GM19238 (cell line): Measurements from ENCODE around the gene SLC4A1AP.
"Not testable (repeated sequence)": the region's sequence is repeated elsewhere in the genome, so short reads cannot be mapped to it uniquely, and the experiment has no call there.

ENCODE experiments used
- DNase-seq: peaks from one replicate; pipeline ENCODE4 v3.0.0; 2011; ENCODE audit warnings: low spot score; ENCODE audit not compliant: insufficient read length

The SLC4A1AP gene

DNA sequence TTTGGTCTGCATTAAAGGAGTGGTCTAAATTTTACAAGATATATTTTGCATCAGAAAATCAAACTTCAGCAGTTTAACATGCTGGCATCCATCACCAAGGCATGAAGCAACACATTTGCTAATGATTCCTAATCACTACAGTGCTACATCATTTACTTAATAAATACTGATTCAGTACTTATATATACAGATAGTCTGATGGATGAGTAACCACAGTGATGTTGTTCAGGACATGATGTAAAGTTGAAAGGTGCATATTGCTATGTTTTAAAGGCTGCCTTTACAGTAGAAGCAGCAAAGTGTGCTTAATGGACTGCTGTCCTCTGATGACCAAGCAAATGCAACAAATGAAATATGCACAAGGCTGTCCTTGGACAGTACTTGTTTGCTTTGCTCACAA lies 11.3 kb upstream of the SLC4A1AP start:
- DNase-seq, result no peak

DNA sequence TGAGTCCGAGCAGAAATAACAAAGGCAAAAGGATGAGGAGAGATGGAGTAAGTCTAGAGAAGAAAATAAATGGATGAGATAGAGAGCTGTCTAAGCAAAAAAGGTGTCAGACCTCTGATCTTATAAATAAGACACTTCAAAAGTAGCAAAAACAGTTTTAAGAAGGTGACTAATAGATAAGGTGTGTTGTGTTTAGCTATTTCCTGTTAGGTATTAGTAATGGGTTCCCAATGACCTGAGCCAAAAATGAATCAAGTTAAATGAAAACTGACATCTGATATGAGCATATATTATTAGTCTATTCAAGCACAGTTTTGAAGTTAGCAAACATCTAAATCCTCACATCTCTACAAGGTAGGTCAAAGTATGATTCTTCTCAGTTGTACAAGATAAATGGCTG lies 10.9 kb upstream of the SLC4A1AP start:
- no peak for DNase-seq

DNA sequence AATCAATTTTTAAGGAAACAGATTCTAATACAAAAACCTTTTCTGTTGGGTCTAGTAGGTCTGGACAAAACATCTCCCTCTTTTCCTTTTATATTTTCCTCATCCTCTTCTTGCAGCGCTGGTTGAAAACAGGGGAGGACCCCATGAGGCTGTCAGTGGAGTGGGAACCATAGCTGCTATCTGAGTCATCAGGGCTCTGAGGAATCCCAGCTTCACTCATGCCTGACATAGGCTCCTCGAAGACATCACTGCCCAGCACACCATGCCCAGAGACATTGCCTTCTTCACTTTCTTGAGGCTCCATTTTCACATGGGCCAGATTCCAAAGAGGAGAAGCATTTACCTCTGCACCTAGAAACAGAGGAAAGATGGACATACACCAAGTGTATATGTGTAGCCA lies 10.3 kb upstream of the SLC4A1AP start:
- DNase-seq, result no peak

DNA sequence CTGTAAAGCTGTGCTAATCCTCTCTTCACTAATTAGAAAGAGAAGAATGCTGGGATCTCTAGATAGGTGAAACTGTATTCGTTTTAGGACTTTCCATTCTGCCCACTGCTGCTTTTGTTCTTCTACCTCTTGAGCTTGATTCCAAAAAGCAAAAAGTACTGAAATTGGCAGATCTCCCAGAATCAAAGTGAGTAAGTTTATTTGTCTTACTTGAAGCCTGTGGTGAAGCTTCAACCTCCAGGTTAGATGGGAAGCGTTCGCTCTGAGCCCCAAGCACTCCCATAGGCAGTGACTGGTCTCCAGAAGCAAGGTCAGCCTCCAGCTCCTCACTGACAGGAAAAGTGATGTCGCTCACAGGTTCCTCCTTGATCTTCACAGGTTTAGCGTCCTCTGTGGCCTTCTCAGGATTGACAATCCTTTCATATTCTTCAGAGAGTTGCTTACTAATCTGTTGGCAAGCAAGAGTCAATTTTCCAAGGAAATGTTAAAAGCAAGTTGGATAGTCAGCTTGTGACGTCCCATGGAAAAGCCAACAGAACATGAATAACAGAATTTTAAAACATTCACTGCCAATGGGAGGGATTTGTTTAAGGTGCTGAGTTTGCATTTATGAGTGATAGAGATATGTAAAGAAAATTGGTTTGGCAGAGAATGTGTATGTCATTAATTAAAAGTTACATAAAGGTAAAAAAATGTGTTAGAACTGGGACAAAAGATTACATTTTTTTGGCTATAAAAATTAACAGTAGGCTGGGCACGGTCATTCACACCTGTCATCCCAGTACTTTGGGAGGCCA lies 8.3 kb upstream of the SLC4A1AP start:
- no peak for DNase-seq

DNA sequence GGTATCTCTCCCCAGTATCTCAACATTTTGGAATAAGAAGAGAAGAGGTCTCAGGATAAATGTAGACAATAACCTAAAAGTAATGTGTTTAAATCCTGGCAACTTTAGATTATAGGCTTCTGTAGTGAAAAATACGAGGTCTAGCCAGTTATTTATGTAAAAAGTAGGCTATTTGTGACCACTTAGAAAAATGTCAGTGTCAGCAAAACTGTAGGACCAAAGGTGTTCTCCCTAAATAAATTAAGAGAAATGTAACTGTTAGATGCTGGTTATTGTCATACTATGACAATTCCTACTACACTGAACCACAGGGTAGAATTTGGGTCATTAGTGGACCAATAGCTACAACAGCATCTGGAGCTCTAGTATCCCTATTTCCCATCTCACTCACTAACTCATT lies 2.3 kb upstream of the SLC4A1AP start:
- no peak for DNase-seq

DNA sequence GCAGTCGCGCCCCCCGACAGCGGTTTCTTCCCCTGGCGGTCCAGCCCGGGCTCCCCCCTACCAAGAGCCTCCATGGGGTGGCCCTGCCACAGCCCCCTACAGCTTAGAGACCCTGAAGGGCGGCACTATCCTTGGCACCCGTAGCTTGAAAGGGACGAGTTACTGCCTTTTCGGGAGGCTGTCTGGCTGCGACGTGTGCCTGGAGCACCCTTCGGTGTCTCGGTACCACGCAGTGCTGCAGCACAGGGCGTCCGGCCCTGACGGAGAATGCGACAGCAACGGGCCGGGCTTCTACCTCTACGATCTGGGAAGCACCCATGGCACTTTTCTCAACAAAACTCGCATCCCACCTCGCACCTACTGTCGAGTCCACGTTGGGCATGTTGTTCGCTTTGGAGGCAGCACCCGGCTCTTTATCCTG lies 475 bp downstream of the SLC4A1AP start:
- no peak for DNase-seq

DNA sequence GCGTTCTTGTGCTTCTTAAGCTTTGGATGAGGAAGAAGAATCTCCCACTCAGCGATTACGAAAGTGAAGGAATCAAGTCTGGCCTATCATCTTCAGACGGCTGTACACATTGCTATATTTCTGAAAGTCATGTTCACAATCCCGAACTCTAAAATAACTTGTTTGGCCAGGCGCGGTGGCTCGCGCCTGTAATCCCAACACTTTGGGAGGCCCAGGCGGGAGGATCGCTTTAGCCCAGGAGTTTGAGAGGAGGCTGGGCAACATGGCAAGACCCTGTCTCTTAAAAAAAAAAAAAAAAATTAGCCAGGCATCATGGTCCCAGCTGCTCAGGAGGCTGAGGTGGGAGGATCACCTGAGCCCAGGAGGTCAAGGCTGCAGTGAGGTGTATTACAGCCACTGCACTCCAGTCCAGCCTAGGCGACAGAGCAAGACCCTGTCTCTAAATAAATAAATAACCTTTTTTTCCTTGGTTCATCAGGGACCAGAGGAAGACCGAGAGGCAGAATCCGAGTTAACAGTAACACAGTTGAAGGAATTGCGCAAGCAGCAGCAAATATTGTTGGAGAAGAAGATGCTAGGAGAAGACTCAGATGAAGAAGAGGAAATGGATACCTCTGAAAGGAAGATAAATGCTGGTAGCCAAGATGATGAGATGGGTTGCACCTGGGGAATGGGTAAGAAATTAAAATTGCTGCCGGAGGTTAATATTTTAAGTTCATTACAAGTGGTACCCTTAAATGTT lies 1.1 kb downstream of the SLC4A1AP start:
- DNase-seq, result no peak

DNA sequence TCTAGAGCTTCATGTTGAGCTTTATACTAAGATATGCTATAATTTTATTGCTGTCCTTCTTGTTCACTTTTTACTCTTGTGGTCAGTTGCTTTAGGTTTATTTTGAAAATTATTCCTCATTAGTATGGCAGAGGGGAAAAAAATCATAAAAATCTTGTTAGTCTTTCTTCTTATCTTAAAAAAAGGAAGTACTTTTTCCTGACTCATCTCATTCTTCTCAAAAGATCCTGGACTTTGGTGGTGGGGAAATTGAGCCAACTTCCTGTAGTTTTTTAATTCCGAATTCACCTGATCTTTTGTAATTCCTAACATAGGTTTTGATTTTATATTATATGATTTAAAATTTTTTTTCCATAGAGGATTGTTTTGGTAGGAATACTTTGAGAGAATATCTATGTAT lies 3.8 kb downstream of the SLC4A1AP start:
- no peak for DNase-seq

DNA sequence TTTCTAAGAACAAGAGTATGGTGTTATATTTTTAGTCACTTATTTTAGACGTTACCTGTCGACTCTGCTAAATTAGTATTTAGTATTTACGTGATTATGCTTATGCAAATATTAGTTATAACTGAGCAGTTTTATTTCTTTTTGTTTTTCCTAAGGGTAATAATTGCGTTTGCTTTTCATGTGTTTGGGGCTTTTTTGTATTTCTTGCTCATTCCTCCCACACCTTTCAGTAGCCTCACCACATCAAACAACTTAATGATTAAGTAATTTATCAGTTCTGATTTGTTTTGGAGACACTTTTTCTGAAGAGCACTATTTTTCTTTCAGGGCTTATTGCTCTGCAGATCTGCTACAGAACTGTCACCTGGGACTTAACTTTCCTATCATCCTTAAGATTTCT lies 7.5 kb downstream of the SLC4A1AP start:
- DNase-seq, result no peak

DNA sequence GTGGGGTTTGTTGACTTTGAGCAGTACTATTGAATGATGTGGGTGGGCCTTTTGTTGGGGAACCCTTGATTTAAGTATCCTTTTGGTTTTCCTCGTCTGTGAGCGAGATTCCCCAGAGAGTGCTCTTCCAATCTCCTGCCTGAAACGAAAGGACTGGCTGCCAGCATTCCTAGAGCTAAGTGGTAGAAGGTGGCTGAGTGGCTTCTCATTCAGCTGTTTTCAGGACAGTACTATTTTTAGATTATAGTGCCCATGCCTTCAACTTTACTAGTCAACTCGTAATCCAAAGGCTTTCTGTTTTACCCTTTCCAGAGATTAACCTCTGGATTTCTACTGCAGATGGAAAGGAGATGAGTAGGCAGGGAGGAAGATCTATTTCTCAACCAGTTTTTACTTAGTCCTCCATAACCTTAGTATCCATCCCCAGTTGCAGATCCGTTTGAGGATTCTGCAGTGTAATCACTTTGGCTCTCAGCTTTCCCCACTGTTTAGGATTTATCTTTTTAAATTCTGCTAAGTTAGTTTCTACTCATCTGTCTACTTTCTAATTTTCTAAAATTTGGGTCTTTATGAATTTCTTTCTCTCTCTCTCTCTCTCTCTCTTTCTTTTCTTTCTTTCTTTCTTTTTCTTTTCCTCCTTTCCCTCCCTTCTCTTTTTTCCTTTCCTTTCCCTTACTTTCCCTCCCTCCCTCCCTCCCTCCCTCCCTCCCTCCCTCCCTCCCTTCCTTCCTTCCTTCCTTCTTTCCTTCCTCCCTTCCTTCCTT lies 9.2 kb downstream of the SLC4A1AP start:
- no peak for DNase-seq

DNA sequence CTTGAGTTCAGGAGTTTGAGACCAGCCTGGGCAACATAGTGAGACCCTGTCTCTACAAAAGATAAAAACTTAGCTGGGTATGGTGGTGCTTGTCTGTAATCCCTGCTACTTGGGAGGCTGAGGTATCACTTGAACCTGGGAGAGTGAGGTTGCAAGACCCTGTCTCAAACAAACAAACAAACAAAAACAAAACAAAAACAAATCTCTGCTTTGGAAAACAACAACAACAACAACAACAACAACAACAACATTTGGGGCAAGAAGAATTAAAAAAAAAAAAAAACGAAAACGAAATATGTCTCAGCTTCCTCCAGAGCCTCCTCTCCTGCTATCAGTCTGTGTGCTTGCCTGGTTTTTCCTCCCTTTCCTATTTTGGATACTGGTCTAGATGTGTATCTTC lies 16.9 kb downstream of the SLC4A1AP start:
- no peak for DNase-seq

DNA sequence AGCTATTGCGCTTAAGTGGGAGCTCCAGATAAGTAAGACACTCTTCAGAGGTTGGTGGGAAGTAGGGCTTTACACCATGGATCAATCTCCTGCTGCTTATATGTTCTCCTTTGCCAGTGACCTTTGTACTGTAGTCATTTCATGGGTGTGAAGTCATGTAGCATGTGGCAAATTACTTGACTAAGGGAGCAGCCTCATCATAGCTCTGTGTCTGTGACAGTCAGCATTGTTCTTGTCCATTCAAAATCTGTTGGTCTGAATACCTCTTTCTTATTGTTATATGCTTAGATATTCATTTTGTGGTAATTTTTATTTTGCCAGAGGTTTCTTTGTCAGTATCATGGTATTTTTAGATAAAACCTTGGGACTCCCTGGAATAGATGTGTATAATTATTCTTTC lies 18.2 kb downstream of the SLC4A1AP start:
- no peak for DNase-seq

DNA sequence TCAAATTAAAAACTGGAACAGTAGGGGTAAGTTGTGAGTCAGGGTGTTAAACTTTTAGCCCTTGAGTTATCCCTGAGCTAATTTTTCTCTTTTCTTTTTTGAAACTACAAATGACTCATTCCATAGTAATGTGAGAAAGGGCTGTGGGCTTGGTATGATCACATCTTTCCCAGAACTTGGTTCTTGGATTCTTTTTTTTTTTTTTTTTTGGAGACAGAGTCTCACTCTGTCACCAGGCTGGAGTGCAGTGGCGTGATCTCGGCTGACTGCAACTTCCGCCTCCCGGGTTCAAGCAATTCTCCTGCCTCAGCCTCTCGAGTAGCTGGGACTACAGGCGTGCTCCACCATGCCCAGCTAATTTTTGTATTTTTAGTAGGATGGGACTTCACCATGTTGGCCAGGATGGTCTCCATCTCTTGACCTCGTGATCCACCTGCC lies 18.7 kb downstream of the SLC4A1AP start:
- not testable (repeated sequence) for DNase-seq

DNA sequence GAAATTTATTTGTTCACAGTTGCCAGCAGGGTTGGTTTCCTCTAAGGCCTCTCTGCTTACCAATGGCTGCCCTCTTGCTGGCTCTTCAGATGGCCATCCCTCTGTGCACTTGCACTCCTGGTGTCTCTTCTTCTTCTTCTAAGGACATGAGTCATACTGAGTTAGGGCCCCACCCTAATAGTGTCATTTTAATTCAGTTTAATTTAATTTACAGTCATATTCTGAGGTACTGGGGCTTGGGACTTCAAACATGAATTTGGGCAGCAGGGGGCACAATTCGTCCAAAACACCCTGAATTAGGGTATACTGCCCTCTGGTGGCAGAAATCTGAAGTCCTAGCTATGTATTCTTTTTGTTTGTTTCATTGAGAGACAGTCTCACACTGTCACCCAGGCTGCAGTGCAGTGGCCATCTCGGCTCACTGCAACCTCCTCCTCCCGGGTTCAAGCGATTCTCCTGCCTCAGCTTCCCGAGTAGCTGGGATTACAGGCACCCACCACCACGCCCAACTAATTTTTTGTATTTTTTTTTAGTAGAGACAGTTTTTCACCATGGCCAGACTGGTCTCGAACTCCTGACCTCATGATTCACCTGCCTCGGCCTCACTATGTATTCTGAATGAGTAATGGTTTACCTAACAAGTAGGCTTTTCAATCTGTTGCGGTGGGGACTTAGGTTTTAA lies 19.8 kb downstream of the SLC4A1AP start:
- DNase-seq, result peak; percentile 39

DNA sequence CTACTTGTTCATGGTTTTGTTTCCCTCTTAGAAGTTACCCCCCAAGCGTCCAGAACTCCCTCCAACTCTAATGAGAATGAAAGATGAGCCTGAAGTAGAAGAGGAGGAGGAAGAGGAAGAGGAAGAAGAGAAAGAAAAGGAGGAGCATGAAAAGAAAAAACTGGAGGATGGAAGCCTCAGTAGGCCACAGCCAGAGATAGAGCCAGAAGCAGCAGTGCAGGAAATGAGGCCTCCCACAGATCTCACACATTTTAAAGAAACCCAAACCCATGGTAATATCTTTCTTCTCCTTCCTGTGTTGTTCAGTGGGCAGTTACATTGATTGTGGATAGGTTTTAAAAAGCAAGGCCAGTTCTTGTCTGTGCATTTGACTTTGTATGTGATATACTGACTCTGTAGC lies 21.3 kb downstream of the SLC4A1AP start:
- not testable (repeated sequence) for DNase-seq

DNA sequence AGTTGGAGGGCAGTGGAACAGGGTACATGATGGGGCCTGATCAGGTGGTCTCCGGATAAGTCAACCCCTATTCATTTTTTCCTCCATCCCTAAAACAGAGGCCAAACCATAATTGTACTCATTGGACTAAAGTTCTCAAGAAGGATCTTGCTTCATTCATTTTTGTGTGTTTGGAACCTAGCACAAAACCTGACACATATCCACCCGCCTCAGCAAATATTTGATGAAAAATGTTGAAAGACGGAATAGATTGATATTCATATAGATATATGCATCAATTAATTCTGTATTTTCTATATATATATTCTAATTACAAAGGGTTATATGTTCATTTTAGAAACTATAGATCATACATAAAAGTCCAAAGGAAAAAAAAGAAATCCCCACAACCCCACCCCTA lies 21.9 kb downstream of the SLC4A1AP start:
- no peak for DNase-seq

DNA sequence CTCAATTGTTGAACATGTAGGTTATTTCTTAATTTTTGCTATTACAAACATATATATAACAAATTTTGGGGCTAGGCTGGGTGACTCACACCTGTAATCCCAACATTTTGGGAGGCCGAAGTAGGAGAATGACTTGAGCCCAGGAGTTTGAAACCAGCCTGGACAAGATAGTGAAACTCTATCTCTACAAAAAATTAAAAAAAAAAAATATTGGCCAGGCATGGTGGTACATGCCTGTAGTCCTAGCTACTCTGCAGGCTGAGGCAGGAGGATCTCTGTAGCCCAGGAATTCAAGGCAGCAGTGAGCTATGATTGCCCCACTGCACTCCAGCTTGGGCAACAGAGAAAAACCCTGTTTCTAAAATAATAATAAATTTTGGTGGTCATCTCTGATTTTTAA lies 23.5 kb downstream of the SLC4A1AP start:
- DNase-seq, result no peak

DNA sequence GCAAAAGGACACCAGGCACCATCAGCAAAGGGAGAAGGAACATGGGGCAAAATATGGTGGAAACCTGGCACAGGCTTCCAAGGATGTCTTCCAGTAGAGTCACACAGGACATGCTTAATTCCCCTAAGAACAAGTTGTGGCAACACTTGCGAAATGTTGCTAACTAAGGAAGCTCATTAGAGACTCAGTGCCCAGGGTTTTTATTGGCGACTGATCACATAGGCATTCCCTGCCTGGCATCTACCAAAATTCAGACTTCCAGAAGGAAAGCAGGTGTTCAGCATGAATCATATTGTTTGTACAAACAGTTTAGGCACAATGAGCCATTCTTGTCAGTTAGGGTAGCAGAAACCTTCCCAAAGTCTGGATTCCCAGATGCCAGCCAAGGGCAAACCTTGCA lies 25.7 kb downstream of the SLC4A1AP start:
- DNase-seq, result no peak

DNA sequence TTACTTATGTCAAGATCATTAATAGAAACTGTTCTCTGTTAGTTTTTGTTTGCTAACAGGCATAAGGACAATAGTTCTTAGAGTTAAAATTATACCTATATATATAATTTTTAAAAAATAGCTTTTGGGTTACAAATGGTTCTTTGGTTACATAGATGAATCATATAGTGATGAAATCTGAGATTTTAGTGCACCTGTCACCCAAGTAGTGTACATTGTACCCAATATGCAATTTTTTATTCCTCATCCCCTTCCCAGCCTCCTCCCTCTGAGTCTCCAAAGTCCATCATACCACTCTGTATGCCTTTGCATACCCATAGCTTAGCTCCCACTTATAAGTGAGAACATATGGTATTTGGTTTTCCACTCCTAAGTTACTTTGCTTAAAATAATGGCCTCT lies 26.4 kb downstream of the SLC4A1AP start:
- no peak for DNase-seq

DNA sequence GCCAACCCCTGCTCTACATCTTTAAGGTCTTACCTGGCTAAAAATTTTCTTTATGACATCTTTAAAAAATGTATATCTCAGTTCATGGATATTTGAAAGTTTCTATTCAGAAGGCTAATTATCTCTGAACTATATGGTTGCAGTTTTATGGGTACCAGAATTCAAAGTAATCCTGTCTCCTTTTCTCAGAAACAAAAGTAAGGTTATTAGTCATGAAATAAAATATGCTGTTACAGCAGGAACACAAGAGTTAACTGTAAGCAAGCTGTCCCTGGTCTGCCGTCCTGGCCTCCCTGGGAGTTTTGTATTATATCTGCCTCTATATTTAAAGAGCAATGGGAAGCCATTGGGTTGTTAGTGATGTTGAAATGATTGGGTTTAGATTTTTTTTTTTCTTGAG lies 34.0 kb downstream of the SLC4A1AP start:
- no peak for DNase-seq

DNA sequence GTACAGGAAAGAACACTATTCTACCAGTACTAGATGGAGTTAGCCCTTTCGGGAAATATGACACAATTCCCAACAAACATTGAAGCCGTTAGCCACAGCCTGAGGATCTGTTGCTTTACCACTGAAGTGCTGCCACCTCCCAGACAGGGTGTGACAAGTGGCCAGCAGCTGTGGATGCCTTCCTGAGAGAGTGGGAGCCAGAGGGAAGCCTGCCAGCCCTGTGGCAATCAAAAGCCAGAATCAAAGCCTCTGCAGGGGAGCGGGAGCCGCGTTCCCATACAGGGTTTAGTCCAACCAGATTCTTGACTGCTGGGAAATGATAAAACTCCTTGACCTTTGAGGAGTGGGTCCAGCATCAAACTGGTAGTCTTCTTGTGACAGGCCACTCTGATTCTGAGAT lies 38.0 kb downstream of the SLC4A1AP start:
- DNase-seq, result no peak

DNA sequence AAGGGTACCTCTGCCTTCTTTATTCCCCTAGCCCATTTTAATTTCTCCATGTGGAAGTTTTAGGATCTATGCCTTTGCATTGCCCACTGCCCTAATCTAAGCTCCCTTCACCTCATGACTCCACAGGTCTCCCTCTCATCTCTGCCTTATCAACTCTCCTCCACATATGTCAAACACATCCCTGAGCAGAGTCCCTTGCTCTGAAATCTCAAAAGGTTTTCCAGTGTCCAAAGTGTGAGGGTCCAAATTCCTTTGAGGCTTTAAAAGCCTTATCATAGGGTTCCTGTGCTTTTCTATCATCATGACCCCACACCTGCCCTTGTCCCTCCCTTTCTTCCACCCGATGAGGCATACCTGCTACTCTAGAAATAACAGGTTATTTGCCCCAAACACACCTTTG lies 38.6 kb downstream of the SLC4A1AP start:
- DNase-seq, result no peak
